GM10847 (cell line): ENCODE results near the gene TTL.

Source experiments
- POLR2A ChIP-seq: IDR thresholded peaks from 2 replicates; pipeline ENCODE4 v1.6.1; 2011; ENCODE audit not compliant: insufficient read length; ENCODE audit errors: extremely low read depth

The TTL gene

DNA sequence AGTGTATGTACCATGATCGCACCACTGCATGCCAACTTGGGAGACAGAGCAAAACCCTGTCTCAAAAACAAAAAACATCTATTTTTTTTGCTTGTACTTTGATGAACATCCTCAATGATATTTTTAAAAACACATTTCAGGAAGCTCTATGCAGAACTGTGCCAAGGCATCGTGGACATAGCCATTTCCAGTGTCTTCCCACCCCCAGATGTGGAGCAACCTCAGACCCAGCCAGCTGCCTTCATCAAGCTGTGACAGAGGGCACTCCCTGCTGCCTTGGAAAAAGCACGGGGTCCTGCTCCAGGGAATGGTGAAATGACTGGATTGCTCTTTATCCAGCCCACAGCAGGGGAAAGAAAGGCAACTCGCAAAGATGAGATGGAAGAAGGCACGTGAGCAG lies 46.6 kb downstream of the TTL start:
- TF ChIP-seq POLR2A: no peak

GRCh38 chr2:112529757-112530156 lies 47.8 kb downstream of the TTL start:
- TF ChIP-seq POLR2A: no peak

DNA sequence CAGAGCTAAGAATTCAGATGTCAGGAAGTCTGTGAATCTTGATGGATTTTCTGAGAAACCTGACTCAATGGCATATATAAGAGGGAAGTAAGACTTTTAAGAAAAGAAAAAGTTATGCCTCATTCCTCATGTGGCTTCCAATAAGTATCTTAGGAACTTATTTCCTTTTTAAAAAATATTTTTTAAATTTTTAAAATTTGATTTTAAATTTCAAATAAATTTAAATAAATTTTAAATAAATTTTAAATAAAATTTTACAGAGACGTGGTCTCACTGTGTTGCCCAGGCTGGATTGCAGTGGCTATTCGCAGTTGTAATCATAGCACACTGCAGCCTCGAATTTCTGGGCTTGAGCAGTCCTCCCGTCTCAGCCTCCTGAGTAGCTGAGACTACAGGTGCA lies 48.8 kb downstream of the TTL start:
- no peak for TF ChIP-seq POLR2A

- TF ChIP-seq POLR2A: no peak
Observed at GRCh38 chr2:112534826-112535225, 52.9 kb downstream of the TTL start.

- no peak for TF ChIP-seq POLR2A
Observed at GRCh38 chr2:112539306-112539705, 57.4 kb downstream of the TTL start.

DNA sequence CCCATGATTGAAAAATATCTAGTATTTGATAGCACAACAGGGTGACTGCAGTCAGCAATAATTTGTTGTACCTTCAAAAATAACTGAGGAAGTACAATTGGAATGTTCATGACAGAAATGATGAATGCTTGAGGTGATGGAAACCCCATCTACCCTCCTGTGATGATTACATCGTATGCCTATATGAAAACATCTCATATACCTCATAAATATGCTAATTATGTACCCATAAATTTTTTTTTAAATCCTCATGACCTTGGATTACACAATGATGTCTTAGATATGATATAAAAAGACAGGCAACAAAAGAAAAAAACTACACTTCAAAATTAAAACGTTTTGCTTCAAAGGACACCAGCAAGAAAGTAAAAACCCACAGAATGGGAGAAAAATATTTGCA lies 59.0 kb downstream of the TTL start:
- TF ChIP-seq POLR2A: no peak

GRCh38 chr2:112541315-112542122 lies 59.6 kb downstream of the TTL start:
- TF ChIP-seq POLR2A: peak; percentile 74

DNA sequence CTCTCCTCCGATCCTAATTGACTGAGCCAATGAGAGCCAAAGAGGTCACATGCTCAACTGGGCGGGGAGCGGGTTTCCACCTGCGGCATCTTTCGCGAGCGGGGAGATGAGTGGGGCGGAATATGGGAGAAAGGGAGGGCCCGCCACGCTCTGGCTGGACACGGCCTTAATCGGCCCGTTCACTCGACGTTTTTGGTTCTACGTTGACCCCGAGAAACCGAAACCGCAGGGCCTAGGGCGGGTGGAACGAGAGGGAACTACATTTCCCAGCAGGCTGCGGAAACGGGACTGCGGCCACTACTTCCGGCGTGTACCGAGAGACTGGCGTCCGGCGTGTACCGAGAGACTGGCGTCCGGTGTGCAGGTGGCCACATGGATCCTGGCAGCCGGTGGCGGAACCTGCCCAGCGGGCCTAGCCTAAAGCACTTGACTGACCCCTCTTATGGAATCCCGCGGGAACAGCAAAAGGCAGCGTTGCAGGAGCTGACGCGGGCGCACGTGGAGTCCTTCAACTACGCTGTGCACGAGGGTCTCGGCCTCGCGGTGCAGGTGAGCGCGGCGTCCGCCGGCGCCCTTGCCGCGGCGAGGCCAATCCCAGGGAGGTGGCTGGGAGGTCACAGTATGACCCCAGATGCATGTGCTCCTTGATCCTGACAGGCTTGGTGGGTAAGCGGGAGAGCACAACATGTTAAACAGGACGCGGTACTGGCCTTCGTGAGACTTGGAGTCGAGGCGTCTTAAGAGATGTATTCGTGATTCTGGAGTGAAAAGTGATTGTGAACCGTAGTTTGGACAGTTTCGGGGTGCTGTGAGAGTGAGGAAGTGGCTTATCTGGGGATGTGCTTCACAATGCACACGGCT lies 60.4 kb downstream of the TTL start, which contains the start of gene POLR1B:
Gene POLR1B (plus strand): TSS at position 343 of the 861 bp plus-strand sequence. CDS start 30 bp downstream, at position 373.
- peak; percentile 56 for TF ChIP-seq POLR2A

DNA sequence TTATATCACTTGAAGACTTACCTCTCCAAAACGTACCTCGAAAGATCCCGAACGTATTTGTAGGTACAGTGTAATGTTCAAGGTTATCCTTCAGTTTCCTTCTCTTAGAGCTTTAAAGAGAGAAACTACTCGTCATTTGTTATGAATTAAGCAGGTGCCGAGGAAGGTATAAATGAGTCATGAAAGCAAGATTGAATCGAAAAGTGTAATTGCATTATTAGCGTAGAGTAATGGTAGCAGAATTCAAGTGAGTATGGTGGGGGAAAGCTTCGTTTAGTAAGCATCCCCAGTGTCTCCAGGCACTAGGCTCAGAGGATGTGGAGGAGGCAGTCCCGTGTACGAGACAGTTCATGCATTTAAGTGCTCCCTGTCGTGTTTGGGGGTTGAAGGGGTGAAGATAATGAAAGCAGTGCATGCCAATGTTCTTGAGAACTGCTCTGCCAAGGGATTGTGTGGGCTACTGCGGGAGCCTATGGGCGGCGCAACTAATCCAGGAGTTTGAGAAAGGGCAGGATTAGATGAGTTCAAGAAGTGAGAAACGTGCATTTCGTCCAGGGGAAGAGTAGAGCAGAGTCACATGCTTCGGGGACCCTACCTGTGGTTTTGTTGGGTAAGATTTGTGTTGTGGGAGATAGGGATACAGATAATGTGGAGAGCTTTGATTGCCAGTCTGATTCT lies 61.2 kb downstream of the TTL start:
- no peak for TF ChIP-seq POLR2A

DNA sequence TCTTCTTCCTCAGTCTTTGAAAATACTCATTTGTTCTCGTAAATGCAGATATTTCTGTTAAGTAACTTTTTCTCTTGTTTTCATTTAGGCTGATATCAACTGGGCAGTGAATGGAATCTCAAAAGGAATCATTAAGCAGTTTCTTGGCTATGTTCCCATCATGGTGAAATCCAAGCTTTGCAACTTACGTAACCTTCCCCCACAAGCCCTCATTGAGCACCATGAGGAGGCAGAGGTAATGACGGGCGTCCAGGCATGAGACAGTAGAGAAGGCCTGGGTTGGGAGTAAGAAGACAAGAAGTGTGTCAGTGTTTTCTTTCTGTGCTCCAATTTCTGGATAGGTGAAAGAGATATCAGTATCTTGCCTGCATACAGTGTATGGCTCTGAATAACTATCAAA lies 65.4 kb downstream of the TTL start:
- TF ChIP-seq POLR2A: no peak

DNA sequence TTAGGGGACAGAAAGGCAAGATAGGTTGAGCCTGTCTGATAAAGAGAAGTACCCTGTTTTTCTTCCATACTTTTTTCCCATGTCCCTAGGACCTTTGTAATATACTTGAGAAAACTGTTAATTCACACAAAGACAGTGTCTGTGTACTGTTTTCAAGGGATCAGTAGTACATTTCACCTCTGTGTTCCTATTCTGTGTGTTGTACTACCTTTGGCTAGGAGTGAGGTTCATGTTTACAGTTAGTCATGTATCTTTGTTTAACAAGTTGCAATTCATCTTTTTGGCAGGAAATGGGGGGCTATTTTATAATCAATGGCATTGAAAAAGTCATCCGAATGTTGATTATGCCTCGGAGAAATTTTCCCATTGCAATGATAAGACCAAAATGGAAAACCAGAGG lies 67.0 kb downstream of the TTL start:
- TF ChIP-seq POLR2A: no peak

GRCh38 chr2:112566104-112566503 lies 84.1 kb downstream of the TTL start:
- TF ChIP-seq POLR2A: no peak

- no peak for TF ChIP-seq POLR2A
Observed at GRCh38 chr2:112572005-112572404, 90.0 kb downstream of the TTL start.

DNA sequence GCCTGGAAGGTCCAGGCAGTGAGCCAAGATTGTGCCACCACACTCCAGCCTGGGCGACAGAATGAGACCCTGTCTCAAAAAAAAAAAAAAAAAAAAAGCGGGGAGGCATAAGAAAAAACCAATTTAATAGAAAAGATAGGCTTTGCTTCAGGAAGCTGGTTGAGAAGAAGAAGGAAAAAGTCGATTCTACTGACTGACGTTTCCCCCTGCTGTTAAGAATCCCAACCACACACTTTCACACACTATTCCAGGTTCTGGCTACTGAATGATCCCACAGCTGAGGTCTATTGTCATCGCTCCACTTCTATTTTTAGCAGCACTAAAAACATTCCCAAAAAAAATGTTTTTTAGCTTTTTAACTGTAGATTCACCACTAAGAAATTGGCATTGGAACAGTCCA lies 95.8 kb downstream of the TTL start:
- TF ChIP-seq POLR2A: no peak

- no peak for TF ChIP-seq POLR2A
Observed at GRCh38 chr2:112579241-112579640, 97.3 kb downstream of the TTL start.

GRCh38 chr2:112580084-112580483 lies 98.1 kb downstream of the TTL start:
- TF ChIP-seq POLR2A: no peak

GRCh38 chr2:112582314-112582746 lies 100.4 kb downstream of the TTL start:
- TF ChIP-seq POLR2A: no peak
